ENCODE measurements around the gene PASK.

PASK gene

GRCh38 chr2:241064802-241065354 is 84.4 kb downstream of the PASK start:
- DNase-seq (ENCODE audit: low spot score), result no peak

- peak; percentile 51 for DNase-seq (ENCODE audit: low spot score)
Measured at GRCh38 chr2:241064008-241064801, 85.1 kb downstream of the PASK start.

DNA sequence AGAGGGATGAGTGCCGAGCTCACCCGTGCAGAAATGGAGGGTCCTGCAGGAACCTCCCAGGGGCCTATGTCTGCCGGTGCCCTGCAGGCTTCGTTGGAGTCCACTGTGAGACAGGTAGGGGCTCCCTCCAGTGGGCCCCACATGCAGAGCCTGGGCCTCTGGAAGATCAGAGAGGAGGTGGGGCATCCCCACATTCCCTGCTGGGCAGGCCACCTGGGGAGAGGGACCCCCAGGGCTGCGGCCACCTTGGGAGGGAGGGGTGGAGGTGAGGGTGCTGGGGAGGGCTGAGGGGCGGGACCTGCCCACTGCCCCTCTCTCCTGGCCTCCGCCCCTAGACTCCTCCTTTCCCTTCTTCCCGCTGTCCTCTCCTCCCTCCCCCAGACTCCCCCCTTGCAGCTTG is 85.7 kb downstream of the PASK start:
- DNase-seq (ENCODE audit: low spot score), result no peak

GRCh38 chr2:241063093-241063551 is 86.2 kb downstream of the PASK start:
- DNase-seq (ENCODE audit: low spot score), result no peak

DNA sequence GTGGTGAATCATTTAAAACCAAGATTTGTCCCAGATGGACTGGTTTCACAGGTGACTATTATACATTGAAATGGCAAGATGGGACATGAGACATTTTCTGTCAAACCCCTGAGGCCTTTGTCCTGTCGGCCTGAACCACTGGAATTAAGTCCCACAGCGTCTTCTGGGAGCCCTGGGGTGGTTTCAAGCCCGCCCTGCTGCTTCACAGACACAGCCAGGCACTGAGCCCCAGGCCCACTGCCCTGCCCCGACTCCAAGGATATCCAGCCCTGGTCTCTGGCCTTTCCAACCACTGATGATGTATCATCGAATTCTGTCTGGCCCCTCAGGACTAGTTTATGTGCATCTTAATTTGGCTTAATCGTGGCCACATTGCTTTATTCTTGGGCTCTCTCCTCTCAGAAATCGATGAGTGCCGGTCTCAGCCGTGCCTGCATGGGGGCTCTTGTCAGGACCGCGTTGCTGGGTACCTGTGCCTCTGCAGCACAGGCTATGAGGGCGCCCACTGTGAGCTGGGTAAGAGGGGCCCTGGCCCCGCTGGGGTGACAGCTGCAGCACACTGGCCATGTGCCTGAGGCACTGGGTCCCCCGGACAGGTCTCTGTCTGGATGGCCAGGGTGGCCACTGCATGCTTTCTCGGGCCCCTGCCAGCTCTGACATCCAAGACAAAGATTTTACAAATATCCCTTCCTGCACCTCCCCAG is 86.7 kb downstream of the PASK start:
- no peak for DNase-seq (ENCODE audit: low spot score)

- DNase-seq (ENCODE audit: low spot score), result no peak
Measured at GRCh38 chr2:241061275-241061674, 88.0 kb downstream of the PASK start.
